HG02840 (cell line): ENCODE results near the gene CHI3L1.

Experiments
- ATAC-seq: cut with Tn5 transposase; IDR thresholded peaks from one replicate; pipeline ENCODE4 v1.9.1; 2021; ENCODE audit warnings: mild to moderate bottlenecking, moderate library complexity, moderate number of reproducible peaks; ENCODE audit not compliant: unreplicated experiment, low FRiP score

CHI3L1 gene

DNA sequence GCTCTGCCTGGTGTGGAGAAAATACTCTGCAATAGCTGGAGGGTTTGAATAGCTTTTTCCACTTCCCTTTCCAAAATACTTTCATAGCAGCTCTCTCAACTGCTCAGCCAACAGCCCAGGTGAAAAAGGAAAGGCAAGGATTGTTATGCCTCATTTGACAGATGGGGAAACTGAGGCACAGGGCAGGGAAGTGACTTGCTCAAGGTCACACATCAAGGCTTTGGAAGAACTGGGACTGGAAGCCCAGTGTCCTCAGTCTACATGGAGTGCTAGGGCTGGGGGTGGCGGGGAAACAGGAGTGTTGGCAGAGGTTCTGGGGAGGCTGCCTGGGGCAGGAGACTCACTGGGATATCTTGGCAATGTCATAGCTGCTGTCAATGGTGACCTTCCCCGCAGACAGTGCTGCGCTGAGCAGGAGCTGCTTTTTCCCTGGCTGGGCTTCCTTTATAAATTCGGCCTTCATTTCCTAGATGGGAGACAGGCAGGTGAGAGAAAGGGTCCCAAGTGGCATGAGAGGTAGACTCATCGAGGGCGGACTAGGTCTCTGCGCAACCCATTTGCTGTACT is 4.0 kb downstream of the CHI3L1 start:
- no peak for ATAC-seq

DNA sequence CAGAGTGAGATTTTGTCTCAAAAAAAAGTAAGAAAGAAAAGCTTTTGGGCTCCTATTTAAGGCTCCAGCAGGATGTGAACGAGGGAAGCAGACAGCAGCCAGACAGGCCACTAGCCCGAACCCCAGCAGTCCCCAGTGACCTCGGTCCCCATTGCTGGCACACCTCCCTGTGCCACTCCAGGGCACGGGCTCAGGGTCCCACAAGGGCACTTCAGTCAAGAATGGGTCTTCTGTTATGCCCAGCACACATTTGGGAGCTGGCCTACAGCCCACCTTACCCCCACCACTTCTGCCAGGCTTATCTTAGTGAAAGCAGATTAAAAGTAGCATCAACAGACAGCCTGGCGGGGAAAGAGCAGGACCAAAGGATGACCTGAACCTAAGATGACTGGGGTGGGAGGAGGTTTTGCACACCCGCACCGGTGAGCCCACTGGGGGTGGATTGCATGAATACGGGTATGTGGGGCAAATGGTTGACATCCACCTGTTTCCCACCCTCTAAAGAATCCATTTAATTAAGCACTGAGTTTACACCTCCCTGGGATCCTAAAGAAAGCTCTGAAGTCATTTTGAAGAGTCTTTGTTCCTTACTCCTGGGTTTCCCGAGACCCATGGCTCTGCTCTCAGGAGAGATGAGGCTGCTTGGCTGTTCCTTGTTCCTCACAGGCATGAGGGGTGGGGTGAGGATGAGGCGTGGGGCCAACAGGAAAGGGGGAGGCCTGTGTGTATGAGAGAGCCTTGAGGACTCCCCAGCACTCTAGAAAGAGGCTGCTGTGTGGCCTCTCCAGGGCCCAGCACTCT is 4.7 kb downstream of the CHI3L1 start:
- ATAC-seq = no peak

DNA sequence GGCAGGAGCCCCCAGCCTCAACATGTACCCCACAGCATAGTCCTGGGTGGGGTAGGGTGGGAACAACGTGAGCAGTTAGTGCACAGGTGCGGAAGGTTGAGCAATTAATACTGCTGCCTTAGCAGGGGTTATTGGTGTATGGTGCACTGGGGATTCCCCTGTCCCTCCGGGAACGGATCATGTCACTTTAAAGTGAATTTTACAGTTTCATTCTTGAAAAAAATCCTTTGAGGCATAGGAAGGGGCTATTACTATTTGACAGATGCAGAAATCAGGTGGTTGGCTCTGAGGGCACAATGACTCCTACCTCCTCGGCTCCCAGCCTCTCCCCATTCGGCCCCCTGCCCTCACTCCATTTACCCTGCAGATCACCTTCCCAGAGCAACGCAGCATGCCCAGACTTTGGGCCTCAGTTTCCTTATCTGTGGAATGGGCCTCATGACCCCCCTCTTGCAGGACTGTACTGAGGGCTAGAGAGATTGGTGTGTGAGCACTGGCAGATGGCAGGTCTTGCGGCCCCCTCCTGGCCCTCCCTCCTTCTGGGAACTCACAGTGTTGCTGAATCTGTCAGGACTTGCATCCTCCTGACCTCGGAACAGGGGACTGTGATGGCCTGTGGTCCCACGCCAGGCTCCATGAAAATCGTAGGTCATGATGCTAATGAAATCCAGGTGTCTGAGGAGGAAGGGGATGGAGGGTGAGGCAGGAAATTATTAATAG is 5.7 kb downstream of the CHI3L1 start:
- ATAC-seq = no peak

DNA sequence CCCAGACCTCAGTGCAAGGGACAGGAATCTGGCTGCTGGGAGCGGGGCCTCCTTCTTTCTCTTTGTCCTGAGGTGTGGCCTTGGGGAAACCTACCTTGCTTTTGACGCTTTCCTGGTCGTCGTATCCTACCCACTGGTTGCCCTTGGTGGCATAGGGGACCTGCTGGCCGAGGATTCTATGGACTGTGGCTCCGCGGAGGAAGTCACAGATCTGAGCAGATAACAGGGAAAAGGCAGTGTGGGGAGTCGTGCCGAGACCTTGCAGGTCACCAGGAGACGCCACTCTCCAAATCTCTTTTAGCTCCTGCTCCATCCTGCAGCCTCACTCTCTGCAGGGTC is 6.9 kb downstream of the CHI3L1 start:
- ATAC-seq = no peak

DNA sequence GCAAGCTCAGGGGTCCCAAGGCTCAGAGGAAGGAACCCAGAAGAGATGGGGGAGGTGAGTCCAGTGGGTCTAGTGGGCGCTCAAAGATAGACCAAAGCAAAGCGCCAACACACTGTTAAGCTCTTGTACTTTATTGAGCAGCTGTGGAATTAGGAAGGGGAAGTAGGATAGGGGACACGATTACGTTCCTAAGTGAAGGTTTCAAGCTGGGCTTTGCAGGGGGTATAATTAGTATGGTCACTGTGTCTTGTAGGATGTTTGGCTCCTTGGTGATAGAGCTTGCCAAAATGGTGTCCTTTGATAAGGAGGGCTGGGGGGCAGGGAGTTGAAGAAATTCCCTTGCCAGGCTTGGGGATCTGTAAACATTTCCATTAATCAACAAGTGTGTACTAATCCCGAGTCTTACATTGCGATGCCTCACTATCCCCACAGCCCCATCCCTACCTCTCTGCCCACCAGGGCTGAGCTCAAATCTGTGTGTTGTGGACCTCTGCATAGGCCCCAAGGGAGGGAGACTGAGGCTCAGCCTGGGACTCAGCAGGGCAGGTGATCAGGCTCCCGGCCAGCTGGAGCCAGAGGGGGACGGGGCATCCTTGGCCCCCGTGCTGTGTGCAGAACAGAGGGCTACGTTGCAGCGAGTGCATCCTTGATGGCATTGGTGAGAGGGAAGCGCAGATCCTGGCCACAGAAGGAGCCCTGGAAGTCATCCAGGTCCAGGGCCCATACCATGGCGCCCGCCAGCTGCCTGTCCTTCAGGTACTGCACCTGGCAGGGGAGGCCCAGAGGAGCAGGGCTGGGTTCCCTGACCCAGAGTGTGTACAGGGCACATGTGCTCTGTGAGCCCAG is 7.5 kb downstream of the CHI3L1 start:
- no peak for ATAC-seq

DNA sequence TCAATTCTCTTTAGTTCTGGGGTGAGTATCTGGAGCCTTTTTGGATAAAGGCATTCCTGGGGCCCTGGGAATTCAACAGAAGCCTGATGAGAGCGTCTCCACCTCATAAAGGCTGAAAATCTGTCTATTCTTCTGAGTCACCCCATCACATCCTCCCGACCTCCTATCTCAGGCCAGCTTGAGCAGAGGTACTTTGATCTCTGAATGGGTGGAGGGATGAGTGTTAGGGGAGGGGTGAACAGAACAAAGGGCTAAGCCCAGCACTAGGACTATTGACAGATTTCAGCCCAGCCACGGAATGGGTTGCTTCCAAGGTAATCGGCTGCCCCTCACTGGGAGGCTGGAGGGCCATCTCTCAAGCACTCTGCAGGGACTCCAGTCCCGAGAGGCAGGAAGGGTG is 8.4 kb downstream of the CHI3L1 start:
- ATAC-seq = no peak

DNA sequence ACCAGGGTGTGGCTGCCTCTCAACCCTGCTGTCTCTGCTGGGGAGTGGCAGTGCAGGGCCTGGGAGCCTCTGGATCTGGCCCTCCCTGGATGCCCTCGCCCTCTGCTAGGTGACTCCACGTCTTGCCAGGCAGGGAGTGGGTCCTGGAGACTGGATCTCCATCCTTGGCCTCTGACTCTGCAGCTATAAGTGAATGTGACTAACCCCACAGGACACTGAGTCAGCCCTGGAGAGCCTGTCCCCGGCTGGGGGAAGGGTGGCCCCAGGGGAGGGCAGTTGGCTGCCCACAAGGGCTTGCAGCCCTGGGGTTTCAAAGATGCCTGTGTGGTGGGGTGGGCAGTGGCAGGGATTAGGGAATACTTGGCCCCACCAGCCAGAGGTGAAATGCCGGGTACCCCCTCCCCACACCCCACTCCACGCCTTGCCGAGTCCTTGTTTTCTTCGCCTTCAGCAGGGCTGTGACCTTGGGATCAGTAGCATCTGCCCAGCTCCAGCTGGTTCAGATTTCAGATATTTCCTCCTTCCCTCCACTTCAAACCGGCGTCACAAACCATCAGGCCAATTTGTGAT is 8.9 kb downstream of the CHI3L1 start:
- ATAC-seq = no peak

DNA sequence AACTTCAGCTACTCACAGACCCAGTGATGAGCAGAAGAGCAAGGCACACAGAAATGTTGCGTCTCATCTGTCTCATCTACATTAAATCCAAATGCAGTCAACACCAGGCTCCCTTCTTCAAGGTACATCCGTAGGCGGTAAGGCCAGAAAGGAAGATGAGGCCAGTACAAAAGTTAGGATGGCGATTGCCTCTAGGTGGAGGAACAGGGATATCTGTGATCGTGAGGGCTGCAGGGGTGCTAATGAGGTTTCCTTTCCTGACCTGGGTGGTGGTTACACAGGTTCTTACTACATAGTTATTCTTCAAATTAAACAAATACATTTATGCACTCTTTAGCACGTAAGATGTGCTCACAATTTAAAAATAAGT is 9.5 kb downstream of the CHI3L1 start:
- ATAC-seq = no peak

DNA sequence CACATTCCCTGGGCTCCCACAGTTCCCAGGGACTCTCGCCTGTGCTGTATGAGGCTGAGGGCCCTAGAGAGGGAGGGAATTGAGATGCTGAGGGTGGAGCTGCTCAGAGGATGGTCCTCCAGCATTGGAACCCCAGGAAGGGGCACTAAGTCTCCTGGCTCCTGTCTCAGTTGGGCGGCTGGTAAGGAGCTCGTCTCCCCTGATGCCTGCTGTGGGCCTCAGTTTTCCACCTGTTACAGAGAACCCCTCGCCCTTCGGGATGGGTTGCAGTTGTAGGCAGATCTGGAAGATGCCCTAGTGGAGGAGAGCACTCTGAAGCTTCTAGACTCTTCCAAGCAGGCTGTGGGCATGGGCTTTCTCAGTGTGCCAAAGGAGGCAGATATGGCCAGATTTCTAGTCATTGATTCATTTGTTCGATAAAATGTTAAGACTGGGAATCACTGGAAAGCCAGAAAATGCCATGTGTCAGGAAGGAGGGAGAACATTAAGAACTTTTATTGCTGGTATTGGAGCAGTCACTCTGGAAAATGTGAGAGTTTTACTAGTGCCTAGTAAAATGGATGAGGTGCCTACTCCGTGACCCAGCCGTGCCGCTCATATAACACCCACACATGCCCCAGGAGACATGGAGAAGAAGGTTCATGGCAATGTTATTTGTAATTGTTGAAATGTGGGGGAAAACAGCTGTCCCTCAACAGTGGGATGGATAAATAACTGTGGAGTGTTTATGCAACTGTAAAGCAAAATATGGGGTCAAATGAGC is 10.1 kb downstream of the CHI3L1 start:
- no peak for ATAC-seq

DNA sequence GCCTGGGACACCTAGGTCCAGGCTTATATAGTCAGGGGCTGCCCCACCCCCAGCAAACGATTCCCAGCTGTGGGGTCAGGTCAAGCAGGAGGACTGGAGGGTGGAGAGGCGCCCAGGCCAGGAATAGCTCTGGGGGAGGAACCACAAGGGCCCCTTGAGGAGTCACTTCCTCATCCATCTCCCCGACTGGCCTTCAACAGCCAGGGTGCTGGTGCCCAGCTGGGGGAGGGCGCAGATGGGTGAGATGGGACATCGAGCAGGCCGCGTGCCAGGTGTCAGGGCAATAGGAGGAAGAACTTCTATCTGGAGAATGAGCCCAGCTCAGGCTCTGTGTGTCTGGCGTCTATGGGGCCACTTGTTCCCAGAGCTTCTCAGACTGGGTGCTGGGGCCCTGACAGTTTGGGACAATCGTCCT is 10.7 kb downstream of the CHI3L1 start:
- no peak for ATAC-seq

DNA sequence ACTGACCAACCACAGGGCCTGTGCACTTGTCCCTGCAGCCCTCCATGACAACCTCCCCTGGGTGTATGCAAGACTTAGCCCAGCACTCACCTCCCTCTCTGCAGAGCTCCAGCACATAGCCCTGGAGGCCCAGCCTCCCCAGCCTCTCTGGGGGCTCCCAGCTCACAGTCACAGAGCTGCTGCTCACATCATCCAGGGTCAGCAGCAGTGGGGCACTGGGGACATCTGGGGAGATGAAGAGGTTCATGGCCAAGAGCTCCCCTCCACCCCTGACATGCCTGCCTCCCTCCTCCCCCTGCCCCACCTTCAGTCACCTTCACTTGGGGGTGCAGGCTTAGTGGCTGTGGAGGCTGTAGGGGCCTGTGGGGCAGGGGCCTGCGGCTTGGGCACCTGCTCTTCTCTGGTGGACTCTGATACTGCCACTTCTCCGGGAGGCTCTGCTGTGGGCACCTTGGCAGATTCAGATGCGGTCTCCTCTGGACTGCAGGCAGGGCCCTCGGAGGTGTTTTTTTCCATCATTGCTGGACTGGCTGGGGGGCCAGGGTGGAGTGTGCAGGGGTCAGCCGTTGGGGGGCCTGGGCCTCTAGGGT is 11.2 kb downstream of the CHI3L1 start, which contains the start of gene MYBPH:
Gene MYBPH (minus strand): TSS at position 590 of the 590 bp plus-strand sequence. CDS start 71 bp downstream, at position 519.
- ATAC-seq = no peak

DNA sequence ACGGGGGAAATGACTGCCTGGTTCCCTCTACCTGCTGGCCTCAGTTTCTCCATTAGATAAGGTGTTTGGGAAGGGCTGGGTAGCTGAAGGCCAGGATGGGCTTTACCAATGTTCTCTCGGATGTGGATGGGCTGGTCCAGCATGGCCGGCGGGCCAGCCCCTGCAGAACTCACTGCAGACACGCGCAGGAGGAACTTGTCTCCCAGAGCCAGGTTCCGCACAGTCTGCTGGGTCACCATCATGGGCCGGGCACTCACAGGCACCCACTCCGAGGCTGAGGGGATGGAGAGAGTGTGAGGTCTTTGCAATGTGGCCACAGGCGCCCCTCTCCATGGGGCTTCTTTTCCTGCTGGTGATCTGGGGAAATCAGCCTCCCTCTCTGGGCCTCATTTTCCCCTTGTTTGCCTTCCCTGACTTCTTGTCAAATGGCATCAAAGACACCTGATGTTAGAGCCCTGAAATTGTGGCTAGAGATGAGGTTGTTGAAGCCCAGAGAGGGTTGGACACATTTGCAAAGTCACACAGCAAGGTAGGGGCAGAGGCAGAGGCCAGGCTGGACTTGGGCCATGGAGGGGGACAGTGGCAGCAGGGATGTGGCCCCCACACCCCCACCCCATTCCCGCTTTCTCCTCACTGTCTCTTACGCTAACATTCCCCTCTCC is 12.0 kb downstream of the CHI3L1 start:
- no peak for ATAC-seq

DNA sequence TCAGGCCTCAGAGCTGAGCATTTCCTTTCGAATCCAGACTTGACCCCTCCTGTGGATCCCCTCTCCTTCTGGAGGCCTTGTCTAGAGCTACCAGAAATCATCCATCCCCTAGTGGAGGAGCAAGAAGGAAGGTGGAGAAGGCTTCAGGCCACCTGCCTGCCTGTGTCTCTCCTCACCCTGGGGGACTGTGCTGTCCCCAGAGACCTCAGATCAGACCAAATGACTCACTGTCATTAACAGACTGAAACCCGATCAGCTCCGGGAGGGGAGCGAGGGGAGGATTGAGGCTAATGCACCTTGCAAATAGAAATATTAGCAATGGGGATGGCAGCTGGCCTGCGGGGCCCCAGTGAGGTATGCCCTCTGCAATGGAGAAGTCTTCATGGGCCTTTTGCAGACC is 12.9 kb downstream of the CHI3L1 start:
- peak; percentile 65 for ATAC-seq

DNA sequence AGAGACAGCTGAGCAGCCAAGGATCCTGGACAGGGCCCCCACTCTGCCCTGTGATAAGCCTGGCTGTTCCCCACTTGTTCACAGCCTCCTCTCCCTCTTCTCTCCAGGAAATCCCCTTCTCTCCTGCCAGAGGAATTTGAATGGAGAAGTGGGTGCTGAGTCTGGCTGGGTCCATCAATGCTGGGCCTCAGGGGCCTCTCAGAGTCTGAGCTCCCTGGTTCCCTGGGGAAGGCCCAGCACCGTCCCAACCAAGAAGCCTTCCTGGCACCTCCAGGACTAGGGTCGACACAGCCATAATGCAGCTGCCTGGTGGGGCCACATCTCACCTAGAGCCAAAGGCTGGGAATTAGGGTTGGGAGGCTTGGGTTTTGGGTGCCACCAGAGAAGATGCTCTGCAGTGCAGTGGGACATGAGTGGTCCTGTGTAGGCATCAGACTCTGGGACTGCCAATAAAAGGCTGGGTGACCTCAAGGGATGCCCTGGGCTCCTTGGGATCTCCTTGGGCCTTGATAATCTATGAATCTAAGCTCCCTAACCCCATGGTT is 13.4 kb downstream of the CHI3L1 start:
- ATAC-seq = no peak

DNA sequence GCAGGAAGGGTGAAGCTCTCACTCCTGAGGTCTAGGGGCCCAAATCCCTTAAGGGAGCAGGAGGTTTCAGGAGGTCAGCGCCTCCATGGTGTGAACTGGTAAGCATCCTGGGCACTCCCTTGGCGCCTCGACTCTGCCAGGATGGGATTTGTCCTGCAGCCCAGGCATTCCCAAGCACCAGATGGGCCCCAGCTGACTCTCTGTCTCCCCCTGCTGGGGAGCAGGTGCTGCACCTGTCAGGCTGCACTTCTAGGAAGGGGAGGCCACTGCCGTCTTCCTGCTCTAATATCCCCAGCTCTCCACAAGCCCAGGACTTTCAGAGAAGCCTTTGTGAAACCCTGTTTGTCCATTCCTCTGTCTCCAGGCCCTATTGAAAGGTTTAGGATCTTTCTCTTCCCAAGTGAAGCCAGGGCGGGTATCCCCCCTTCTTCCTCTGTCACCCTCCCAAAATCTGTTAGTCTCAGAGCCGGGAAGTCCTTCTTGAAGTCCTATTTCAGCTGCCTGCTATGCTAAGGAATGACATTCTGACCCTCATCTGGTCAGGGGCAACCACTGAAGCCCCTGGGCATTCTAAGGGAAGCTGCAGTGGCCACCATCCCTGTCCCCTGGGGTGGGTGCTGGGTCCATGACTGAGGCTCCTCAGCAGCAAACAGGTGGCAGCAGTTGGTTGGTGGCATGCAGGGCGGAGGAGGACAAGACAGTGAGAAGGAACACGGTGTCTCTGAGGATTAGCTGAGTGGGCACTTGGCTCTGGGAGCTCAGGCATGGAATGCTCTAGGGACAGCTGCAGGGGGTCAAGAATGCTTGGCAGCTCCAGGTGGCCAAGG is 14.1 kb downstream of the CHI3L1 start:
- ATAC-seq = no peak

DNA sequence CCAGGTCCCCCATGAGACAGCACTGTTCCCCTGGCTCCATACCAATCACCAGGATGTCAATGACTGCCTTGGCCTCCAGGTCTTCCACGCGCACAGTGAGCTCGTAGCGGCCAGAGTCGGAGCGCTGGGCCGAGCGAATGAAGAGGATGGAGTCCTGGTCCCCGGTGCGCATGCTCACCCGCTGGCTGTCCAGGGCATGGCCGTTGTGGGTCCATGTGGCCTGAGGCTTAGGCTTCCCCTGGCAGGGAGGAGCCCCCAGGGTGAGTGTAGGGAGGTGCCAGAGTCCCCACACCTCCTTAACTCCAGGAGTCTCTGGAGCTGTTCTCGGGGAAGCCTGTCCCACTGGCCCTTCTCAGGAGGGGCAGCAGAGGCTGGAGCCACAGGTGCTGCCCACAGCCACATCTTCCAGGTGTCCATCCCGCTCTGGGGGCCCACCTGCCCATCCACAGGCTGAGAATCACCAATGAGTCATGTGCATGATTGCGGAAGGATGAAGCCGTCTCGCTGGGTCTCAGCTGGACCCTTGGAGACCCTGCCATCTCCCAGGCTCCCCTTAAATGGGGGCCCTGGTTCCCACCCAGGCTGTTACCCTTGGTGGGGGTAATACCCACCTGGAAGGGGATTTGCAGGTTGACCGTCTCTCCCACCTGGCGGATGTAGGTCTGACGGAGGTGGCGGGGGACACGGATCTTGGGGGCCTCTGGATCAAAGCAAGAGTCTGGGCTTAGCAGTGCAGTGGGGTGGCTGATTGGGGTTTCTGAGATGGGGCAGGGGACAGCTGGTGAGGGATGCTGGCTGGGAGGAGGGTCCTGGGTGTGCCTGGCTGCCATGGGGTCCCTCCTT is 14.9 kb downstream of the CHI3L1 start:
- ATAC-seq = no peak
